Activated naive CD4-positive, alpha-beta T cell treated with anti-CD3 and anti-CD28 coated beads for 36 hours (primary cell): ENCODE results near the gene MALRD1. TPM values are rescaled to one million over a fixed set of nuclear protein-coding genes. Genes with fewer than 3 reads are reported as not detected.

Source experiments
- CTCF ChIA-PET: fragments of 350-600 bp; sonication (Branson Sonifier 250); formaldehyde crosslinking; loops from one replicate; lab custom pipeline; 2021; ENCODE audit warnings: antibody characterized with exemption; lab: Charles Lee
- DNase-seq: peaks from one replicate; pipeline ENCODE4 v3.0.0-alpha.2; 2020
- H3K27ac Mint-ChIP-seq: one replicate; pipeline ENCODE4 v1.8.0; 2021; ENCODE audit warnings: mild to moderate bottlenecking, mixed read lengths
- H3K27me3 Mint-ChIP-seq: one replicate; pipeline ENCODE4 v1.8.0; 2021; ENCODE audit warnings: low read depth, mixed read lengths
- H3K36me3 Mint-ChIP-seq: one replicate; pipeline ENCODE4 v1.8.0; 2021; ENCODE audit warnings: low read depth, mixed read lengths
- H3K4me1 Mint-ChIP-seq: one replicate; pipeline ENCODE4 v1.8.0; 2021; ENCODE audit warnings: low read depth, mixed read lengths
- H3K4me3 Mint-ChIP-seq: one replicate; pipeline ENCODE4 v1.8.0; 2021; ENCODE audit warnings: mild to moderate bottlenecking, moderate library complexity, mixed read lengths
- H3K9me3 Mint-ChIP-seq: one replicate; pipeline ENCODE4 v1.8.0; 2021; ENCODE audit warnings: mixed read lengths
- intact Hi-C: fragments of 100-400 bp; cut with micrococcal nuclease; formaldehyde crosslinking; loops from one replicate; pipeline ENCODE4 v1.15.1; 2023
- total RNA-seq, 2 experiments: library from RNA; stranded (reverse); gene quantifications; one replicate each; pipeline ENCODE4 v1.2.3, GENCODE V29; 2021

MALRD1 gene
- not detected for total RNA-seq

- Mint-ChIP-seq H3K9me3 (peaks cover 3% of the 10 kb centered on the region), H3K4me3 (no peak within 1 kb of the TSS), H3K4me1 (no peaks in the 10 kb centered on the region), H3K36me3 (no peaks in the 10 kb centered on the region), H3K27me3 (no peaks in the 10 kb centered on the region), H3K27ac (no peak within 1 kb of the TSS)
- DNase-seq = no peak
- intact Hi-C loops = no loop called here
- CTCF ChIA-PET = no interaction called here
These were observed at the start of gene MALRD1 for GRCh38 chr10:19048489-19048888. Gene MALRD1 (plus strand): TSS chr10:19048801. CDS start chr10:19048939, 138 bp downstream.

GRCh38 chr10:19003341-19003740 is 45.3 kb upstream of the MALRD1 start:
- no peak overlapping the region for H3K4me3 Mint-ChIP-seq
- H3K27me3 Mint-ChIP-seq = no peaks in the 10 kb centered on the region
- H3K27ac Mint-ChIP-seq = no peak overlapping the region
- no peaks in the 10 kb centered on the region for H3K36me3 Mint-ChIP-seq
- intact Hi-C loops = no loop called here
- DNase-seq = no peak
- peaks cover 6% of the 10 kb centered on the region for H3K9me3 Mint-ChIP-seq
- CTCF ChIA-PET = no interaction called here
- H3K4me1 Mint-ChIP-seq = no peaks in the 10 kb centered on the region

GRCh38 chr10:19012111-19012510 is 36.5 kb upstream of the MALRD1 start:
- Mint-ChIP-seq H3K27me3 (no peaks in the 10 kb centered on the region), H3K27ac (no peak overlapping the region), H3K9me3 (peaks cover 11% of the 10 kb centered on the region), H3K36me3 (no peaks in the 10 kb centered on the region), H3K4me1 (no peaks in the 10 kb centered on the region), H3K4me3 (no peak overlapping the region)
- intact Hi-C loops = no loop called here
- CTCF ChIA-PET = no interaction called here
- no peak for DNase-seq

- no peak for DNase-seq
- intact Hi-C loops = no loop called here
- peaks cover 9% of the 10 kb centered on the region for H3K9me3 Mint-ChIP-seq
- no peaks in the 10 kb centered on the region for H3K4me1 Mint-ChIP-seq
- no peaks in the 10 kb centered on the region for H3K36me3 Mint-ChIP-seq
- H3K4me3 Mint-ChIP-seq = no peak overlapping the region
- CTCF ChIA-PET = no interaction called here
- H3K27me3 Mint-ChIP-seq = no peaks in the 10 kb centered on the region
- H3K27ac Mint-ChIP-seq = no peak overlapping the region
These were observed 34.6 kb upstream of the MALRD1 start for GRCh38 chr10:19014034-19014433.

- intact Hi-C loops = no loop called here
- H3K4me1 Mint-ChIP-seq = no peaks in the 10 kb centered on the region
- DNase-seq = no peak
These were observed 34.1 kb upstream of the MALRD1 start for GRCh38 chr10:19014498-19014897.

GRCh38 chr10:19017116-19017890 is 31.3 kb upstream of the MALRD1 start:
- H3K27me3 Mint-ChIP-seq = no peaks in the 10 kb centered on the region
- no peak for DNase-seq
- no peaks in the 10 kb centered on the region for H3K36me3 Mint-ChIP-seq
- H3K4me3 Mint-ChIP-seq = no peak overlapping the region
- CTCF ChIA-PET = no interaction called here
- intact Hi-C loops = no loop called here
- peaks cover 6% of the 10 kb centered on the region for H3K9me3 Mint-ChIP-seq
- no peaks in the 10 kb centered on the region for H3K4me1 Mint-ChIP-seq
- no peak overlapping the region for H3K27ac Mint-ChIP-seq

More at GRCh38 chr10:19014498-19014897, 34.1 kb upstream of the MALRD1 start:
- Mint-ChIP-seq H3K9me3 (peaks cover 9% of the 10 kb centered on the region), H3K27me3 (no peaks in the 10 kb centered on the region), H3K27ac (no peak overlapping the region), H3K36me3 (no peaks in the 10 kb centered on the region), H3K4me3 (no peak overlapping the region)
- CTCF ChIA-PET = no interaction called here

- H3K4me3 Mint-ChIP-seq = no peak overlapping the region
- intact Hi-C loops = no loop called here
- DNase-seq = no peak
- CTCF ChIA-PET = interaction anchor here (0.7 kb wide), 1 partner anchor 20 kb away, joined by 4 read pairs; no protein-coding TSS in a partner anchor
- no peak overlapping the region for H3K27ac Mint-ChIP-seq
- peaks cover 3% of the 10 kb centered on the region for H3K9me3 Mint-ChIP-seq
- H3K27me3 Mint-ChIP-seq = no peaks in the 10 kb centered on the region
- H3K36me3 Mint-ChIP-seq = no peaks in the 10 kb centered on the region
- no peaks in the 10 kb centered on the region for H3K4me1 Mint-ChIP-seq
These were observed 27.4 kb upstream of the MALRD1 start for GRCh38 chr10:19021162-19021561.

GRCh38 chr10:19024611-19025010 is 24.0 kb upstream of the MALRD1 start:
- H3K4me1 Mint-ChIP-seq = no peaks in the 10 kb centered on the region
- DNase-seq = no peak
- no peak overlapping the region for H3K4me3 Mint-ChIP-seq
- CTCF ChIA-PET = no interaction called here
- H3K27ac Mint-ChIP-seq = no peak overlapping the region
- no peaks in the 10 kb centered on the region for H3K27me3 Mint-ChIP-seq
- H3K36me3 Mint-ChIP-seq = no peaks in the 10 kb centered on the region
- peaks cover 2% of the 10 kb centered on the region for H3K9me3 Mint-ChIP-seq
- intact Hi-C loops = no loop called here

- no peaks in the 10 kb centered on the region for H3K27me3 Mint-ChIP-seq
- H3K4me3 Mint-ChIP-seq = no peak overlapping the region
- intact Hi-C loops = no loop called here
- no peaks in the 10 kb centered on the region for H3K9me3 Mint-ChIP-seq
- H3K4me1 Mint-ChIP-seq = no peaks in the 10 kb centered on the region
- CTCF ChIA-PET = no interaction called here
- no peaks in the 10 kb centered on the region for H3K36me3 Mint-ChIP-seq
- DNase-seq = no peak
- H3K27ac Mint-ChIP-seq = no peak overlapping the region
These were observed 16.8 kb upstream of the MALRD1 start for GRCh38 chr10:19031763-19032162.

GRCh38 chr10:19033741-19034140 is 14.9 kb upstream of the MALRD1 start:
- CTCF ChIA-PET = no interaction called here
- H3K27ac Mint-ChIP-seq = no peak overlapping the region
- no peaks in the 10 kb centered on the region for H3K36me3 Mint-ChIP-seq
- no peak overlapping the region for H3K4me3 Mint-ChIP-seq
- intact Hi-C loops = no loop called here
- no peaks in the 10 kb centered on the region for H3K27me3 Mint-ChIP-seq
- no peaks in the 10 kb centered on the region for H3K9me3 Mint-ChIP-seq
- H3K4me1 Mint-ChIP-seq = no peaks in the 10 kb centered on the region
- DNase-seq = no peak

- Mint-ChIP-seq H3K36me3 (no peaks in the 10 kb centered on the region), H3K4me3 (no peak overlapping the region), H3K27ac (no peak overlapping the region), H3K27me3 (no peaks in the 10 kb centered on the region), H3K9me3 (no peaks in the 10 kb centered on the region), H3K4me1 (no peaks in the 10 kb centered on the region)
- intact Hi-C loops = no loop called here
- CTCF ChIA-PET = no interaction called here
- no peak for DNase-seq
These were observed 7.4 kb upstream of the MALRD1 start for GRCh38 chr10:19041171-19041570.

GRCh38 chr10:19043431-19043830 is 5.2 kb upstream of the MALRD1 start:
- H3K9me3 Mint-ChIP-seq = peaks cover 2% of the 10 kb centered on the region
- H3K4me3 Mint-ChIP-seq = no peak overlapping the region
- no peaks in the 10 kb centered on the region for H3K27me3 Mint-ChIP-seq
- H3K4me1 Mint-ChIP-seq = no peaks in the 10 kb centered on the region
- no peak overlapping the region for H3K27ac Mint-ChIP-seq
- intact Hi-C loops = no loop called here
- DNase-seq = no peak
- CTCF ChIA-PET = no interaction called here
- no peaks in the 10 kb centered on the region for H3K36me3 Mint-ChIP-seq

GRCh38 chr10:19046679-19047078 is 1.9 kb upstream of the MALRD1 start:
- H3K4me3 Mint-ChIP-seq = no peak overlapping the region
- CTCF ChIA-PET = no interaction called here
- H3K9me3 Mint-ChIP-seq = peaks cover 3% of the 10 kb centered on the region
- H3K27ac Mint-ChIP-seq = no peak overlapping the region
- H3K4me1 Mint-ChIP-seq = no peaks in the 10 kb centered on the region
- no peaks in the 10 kb centered on the region for H3K27me3 Mint-ChIP-seq
- no peak for DNase-seq
- no peaks in the 10 kb centered on the region for H3K36me3 Mint-ChIP-seq
- intact Hi-C loops = no loop called here
